ENCODE data around the gene LRP5. TPM values are rescaled to one million over a fixed set of nuclear protein-coding genes. Genes with fewer than 3 reads are reported as not detected.

The LRP5 gene
- total RNA-seq, 1 experiment from 2014 or later = 48.8 TPM

GRCh38 chr11:68333173-68333572, 20.8 kb downstream of the LRP5 start (continued):
- TF ChIP-seq, protein P1, sequence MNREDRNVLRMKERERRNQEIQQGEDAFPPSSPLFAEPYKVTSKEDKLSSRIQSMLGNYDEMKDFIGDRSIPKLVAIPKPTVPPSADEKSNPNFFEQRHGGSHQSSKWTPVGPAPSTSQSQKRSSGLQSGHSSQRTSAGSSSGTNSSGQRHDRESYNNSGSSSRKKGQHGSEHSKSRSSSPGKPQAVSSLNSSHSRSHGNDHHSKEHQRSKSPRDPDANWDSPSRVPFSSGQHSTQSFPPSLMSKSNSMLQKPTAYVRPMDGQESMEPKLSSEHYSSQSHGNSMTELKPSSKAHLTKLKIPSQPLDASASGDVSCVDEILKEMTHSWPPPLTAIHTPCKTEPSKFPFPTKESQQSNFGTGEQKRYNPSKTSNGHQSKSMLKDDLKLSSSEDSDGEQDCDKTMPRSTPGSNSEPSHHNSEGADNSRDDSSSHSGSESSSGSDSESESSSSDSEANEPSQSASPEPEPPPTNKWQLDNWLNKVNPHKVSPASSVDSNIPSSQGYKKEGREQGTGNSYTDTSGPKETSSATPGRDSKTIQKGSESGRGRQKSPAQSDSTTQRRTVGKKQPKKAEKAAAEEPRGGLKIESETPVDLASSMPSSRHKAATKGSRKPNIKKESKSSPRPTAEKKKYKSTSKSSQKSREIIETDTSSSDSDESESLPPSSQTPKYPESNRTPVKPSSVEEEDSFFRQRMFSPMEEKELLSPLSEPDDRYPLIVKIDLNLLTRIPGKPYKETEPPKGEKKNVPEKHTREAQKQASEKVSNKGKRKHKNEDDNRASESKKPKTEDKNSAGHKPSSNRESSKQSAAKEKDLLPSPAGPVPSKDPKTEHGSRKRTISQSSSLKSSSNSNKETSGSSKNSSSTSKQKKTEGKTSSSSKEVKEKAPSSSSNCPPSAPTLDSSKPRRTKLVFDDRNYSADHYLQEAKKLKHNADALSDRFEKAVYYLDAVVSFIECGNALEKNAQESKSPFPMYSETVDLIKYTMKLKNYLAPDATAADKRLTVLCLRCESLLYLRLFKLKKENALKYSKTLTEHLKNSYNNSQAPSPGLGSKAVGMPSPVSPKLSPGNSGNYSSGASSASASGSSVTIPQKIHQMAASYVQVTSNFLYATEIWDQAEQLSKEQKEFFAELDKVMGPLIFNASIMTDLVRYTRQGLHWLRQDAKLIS (CRISPR knock-in tag; IDR thresholded peaks at IDR 0.05; ENCODE audit: borderline replicate concordance) = no peak
- TF ChIP-seq OVOL2 (CRISPR knock-in tag; IDR thresholded peaks at IDR 0.05; ENCODE audit: borderline replicate concordance) (no peak), ELF4 (CRISPR knock-in tag; IDR thresholded peaks at IDR 0.05; ENCODE audit: low read depth) (no peak), FOXK1 (CRISPR knock-in tag; IDR thresholded peaks at IDR 0.05) (no peak), NFYB (CRISPR knock-in tag; conservative IDR thresholded peaks at IDR 0.05; ENCODE audit: low read depth) (no peak)

DNA sequence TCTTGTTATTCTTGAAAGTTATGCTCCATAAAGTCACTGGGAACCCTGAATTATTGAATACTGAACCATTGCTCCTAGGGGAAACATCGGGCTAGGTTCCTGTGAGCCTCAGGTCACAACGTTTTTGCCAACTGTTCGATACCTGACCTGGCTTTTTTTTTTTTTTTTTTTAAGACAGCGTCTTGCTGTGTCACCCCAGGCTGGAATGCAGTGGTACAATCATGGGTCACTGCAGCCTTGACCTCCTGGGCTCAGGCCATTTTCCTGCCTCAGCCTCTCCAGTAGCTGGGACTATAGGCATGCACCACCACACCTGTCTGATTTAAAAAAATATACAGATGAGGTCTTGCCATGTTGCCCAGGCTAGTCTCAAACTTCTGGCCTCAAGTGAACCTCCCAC, 22.5 kb downstream of the LRP5 start:
- ATAC-seq (no peak), DNase-seq (ENCODE audit: low spot score) (no peak)
- Mint-ChIP-seq H3K4me1 (peaks cover 56% of the 10 kb centered on the region), H3K4me3 (no peak overlapping the region), H3K36me3 (peaks cover 5% of the 10 kb centered on the region), H3K27ac (no peak overlapping the region), H3K9me3 (no peaks in the 10 kb centered on the region), H3K27me3 (ENCODE audit: low read depth) (no peaks in the 10 kb centered on the region)
- TF ChIP-seq ZMAT4 (CRISPR knock-in tag; IDR thresholded peaks at IDR 0.05) (no peak), SP1 (CRISPR knock-in tag; conservative IDR thresholded peaks at IDR 0.05) (no peak), EMX1 (CRISPR knock-in tag; IDR thresholded peaks at IDR 0.05) (no peak), GTF2I (CRISPR knock-in tag; conservative IDR thresholded peaks at IDR 0.05) (no peak), ZNF423 (CRISPR knock-in tag; IDR thresholded peaks at IDR 0.05) (no peak), GRHL2 (CRISPR knock-in tag; IDR thresholded peaks at IDR 0.05; ENCODE audit: insufficient replicate concordance, severe bottlenecking) (no peak), CREB1 (CRISPR knock-in tag; IDR thresholded peaks at IDR 0.05) (no peak), ZNF425 (CRISPR knock-in tag; conservative IDR thresholded peaks at IDR 0.05) (no peak), ELF4 (CRISPR knock-in tag; IDR thresholded peaks at IDR 0.05; ENCODE audit: low read depth) (no peak), RORB (CRISPR knock-in tag; IDR thresholded peaks at IDR 0.05) (no peak), NFE2L1 (CRISPR knock-in tag; IDR thresholded peaks at IDR 0.05) (no peak), TEAD4 (CRISPR knock-in tag; IDR thresholded peaks at IDR 0.05) (no peak), ZNF671 (CRISPR knock-in tag; IDR thresholded peaks at IDR 0.05) (no peak), MXD4 (CRISPR knock-in tag; IDR thresholded peaks at IDR 0.05; ENCODE audit: borderline replicate concordance) (no peak), CREM (CRISPR knock-in tag; IDR thresholded peaks at IDR 0.05) (no peak), PREB (CRISPR knock-in tag; IDR thresholded peaks at IDR 0.05; ENCODE audit: borderline replicate concordance) (no peak)
- TF ChIP-seq, protein P2, sequence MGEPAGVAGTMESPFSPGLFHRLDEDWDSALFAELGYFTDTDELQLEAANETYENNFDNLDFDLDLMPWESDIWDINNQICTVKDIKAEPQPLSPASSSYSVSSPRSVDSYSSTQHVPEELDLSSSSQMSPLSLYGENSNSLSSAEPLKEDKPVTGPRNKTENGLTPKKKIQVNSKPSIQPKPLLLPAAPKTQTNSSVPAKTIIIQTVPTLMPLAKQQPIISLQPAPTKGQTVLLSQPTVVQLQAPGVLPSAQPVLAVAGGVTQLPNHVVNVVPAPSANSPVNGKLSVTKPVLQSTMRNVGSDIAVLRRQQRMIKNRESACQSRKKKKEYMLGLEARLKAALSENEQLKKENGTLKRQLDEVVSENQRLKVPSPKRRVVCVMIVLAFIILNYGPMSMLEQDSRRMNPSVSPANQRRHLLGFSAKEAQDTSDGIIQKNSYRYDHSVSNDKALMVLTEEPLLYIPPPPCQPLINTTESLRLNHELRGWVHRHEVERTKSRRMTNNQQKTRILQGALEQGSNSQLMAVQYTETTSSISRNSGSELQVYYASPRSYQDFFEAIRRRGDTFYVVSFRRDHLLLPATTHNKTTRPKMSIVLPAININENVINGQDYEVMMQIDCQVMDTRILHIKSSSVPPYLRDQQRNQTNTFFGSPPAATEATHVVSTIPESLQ (CRISPR knock-in tag; IDR thresholded peaks at IDR 0.05) = no peak
- TF ChIP-seq, protein P3, sequence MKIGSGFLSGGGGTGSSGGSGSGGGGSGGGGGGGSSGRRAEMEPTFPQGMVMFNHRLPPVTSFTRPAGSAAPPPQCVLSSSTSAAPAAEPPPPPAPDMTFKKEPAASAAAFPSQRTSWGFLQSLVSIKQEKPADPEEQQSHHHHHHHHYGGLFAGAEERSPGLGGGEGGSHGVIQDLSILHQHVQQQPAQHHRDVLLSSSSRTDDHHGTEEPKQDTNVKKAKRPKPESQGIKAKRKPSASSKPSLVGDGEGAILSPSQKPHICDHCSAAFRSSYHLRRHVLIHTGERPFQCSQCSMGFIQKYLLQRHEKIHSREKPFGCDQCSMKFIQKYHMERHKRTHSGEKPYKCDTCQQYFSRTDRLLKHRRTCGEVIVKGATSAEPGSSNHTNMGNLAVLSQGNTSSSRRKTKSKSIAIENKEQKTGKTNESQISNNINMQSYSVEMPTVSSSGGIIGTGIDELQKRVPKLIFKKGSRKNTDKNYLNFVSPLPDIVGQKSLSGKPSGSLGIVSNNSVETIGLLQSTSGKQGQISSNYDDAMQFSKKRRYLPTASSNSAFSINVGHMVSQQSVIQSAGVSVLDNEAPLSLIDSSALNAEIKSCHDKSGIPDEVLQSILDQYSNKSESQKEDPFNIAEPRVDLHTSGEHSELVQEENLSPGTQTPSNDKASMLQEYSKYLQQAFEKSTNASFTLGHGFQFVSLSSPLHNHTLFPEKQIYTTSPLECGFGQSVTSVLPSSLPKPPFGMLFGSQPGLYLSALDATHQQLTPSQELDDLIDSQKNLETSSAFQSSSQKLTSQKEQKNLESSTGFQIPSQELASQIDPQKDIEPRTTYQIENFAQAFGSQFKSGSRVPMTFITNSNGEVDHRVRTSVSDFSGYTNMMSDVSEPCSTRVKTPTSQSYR (CRISPR knock-in tag; IDR thresholded peaks at IDR 0.05) = no peak
- ChIA-PET CTCF (interaction anchor here (0.6 to 1.9 kb wide), 2 partner anchors 10 to 14 kb away, joined by 4 to 9 read pairs; no protein-coding TSS in a partner anchor), POLR2A (interaction anchor here (0.7 kb wide), 1 partner anchor 20 kb away, joined by 6 read pairs; no protein-coding TSS in a partner anchor)

All from WTC11 (cell line).